Liver (tissue), 9 donors: Measurements from ENCODE around the gene CAMSAP3. TPM values are rescaled to one million over a fixed set of nuclear protein-coding genes. Genes with fewer than 3 reads are reported as not detected.

Experiments
- DNase-seq: peaks from one replicate; pipeline ENCODE4 v3.0.0-alpha.2; 2017; ENCODE audit warnings: low spot score
- H3K27ac ChIP-seq, 2 donors: one replicate each; pipeline ENCODE4 v1.7.0; 2013; ENCODE audit warnings: inconsistent platforms in 2 of 2, low read length in 2 of 2, control low read depth in 1 of 2, low read depth in 1 of 2, mild to moderate bottlenecking in 1 of 2
- H3K27me3 ChIP-seq, 4 donors: one replicate each; pipeline versions ENCODE4 v1.6.1 to v1.7.0; 2013; ENCODE audit warnings: low read length in 3 of 4, inconsistent platforms in 1 of 4, mild to moderate bottlenecking in 1 of 4, moderate library complexity in 1 of 4; ENCODE audit not compliant: control insufficient read depth in 4 of 4, insufficient read depth in 4 of 4
- H3K36me3 ChIP-seq, 4 donors: one replicate each; pipeline versions ENCODE4 v1.6.1 to v1.7.0; 2013; ENCODE audit warnings: low read length in 3 of 4, mild to moderate bottlenecking in 3 of 4, low read depth in 1 of 4, moderate library complexity in 1 of 4; ENCODE audit not compliant: control insufficient read depth in 4 of 4, insufficient read depth in 3 of 4
- H3K4me1 ChIP-seq, 4 donors: one replicate each; pipeline versions ENCODE4 v1.6.1 to v1.7.0; 2013; ENCODE audit warnings: low read length in 3 of 4, mild to moderate bottlenecking in 3 of 4, moderate library complexity in 1 of 4; ENCODE audit not compliant: control insufficient read depth in 4 of 4, insufficient read depth in 4 of 4
- H3K4me3 ChIP-seq, 3 donors: one replicate each; pipeline versions ENCODE4 v1.6.1 to v1.7.0; 2013; ENCODE audit warnings: low read length in 3 of 3, control low read depth in 1 of 3, low read depth in 1 of 3, mild to moderate bottlenecking in 1 of 3
- H3K9ac ChIP-seq, 2 donors: one replicate each; pipeline ENCODE4 v1.7.0; 2013; ENCODE audit warnings: low read length in 2 of 2, mild to moderate bottlenecking in 2 of 2, moderate library complexity in 2 of 2, control low read depth in 1 of 2, low read depth in 1 of 2
- H3K9me3 ChIP-seq, 4 donors: one replicate each; pipeline versions ENCODE4 v1.6.1 to v1.7.0; 2013; ENCODE audit warnings: low read length in 3 of 4; ENCODE audit not compliant: control insufficient read depth in 4 of 4
- EGR1 ChIP-seq, 2 donors: IDR thresholded peaks; 2 replicates each; pipeline ENCODE4 v1.6.1; 2016 to 2018; ENCODE audit warnings: antibody characterized with exemption in 2 of 2, low read depth in 2 of 2
- FOXA1 ChIP-seq: IDR thresholded peaks from 2 replicates; pipeline ENCODE4 v1.6.1; 2016; ENCODE audit warnings: antibody characterized with exemption
- FOXA2 ChIP-seq: IDR thresholded peaks from 2 replicates; pipeline ENCODE4 v1.6.1; 2016; ENCODE audit warnings: antibody characterized with exemption
- GABPA ChIP-seq, 2 donors: IDR thresholded peaks in 1 of 2; conservative IDR thresholded peaks in 1 of 2; 2 replicates each; pipeline ENCODE4 v1.6.1; 2016; ENCODE audit warnings: antibody characterized with exemption in 2 of 2, mild to moderate bottlenecking in 1 of 2, moderate library complexity in 1 of 2
- HNF4A ChIP-seq, 2 donors: conservative IDR thresholded peaks; 2 replicates each; pipeline ENCODE4 v1.6.1; 2016; ENCODE audit warnings: antibody characterized with exemption in 2 of 2, mild to moderate bottlenecking in 2 of 2
- HNF4G ChIP-seq: IDR thresholded peaks from 2 replicates; pipeline ENCODE4 v1.6.1; 2016; ENCODE audit warnings: antibody characterized with exemption
- JUND ChIP-seq, 2 donors: IDR thresholded peaks; 2 replicates each; pipeline ENCODE4 v1.6.1; 2016; ENCODE audit warnings: antibody characterized with exemption in 2 of 2
- NR2F2 ChIP-seq: IDR thresholded peaks from 2 replicates; pipeline ENCODE4 v1.6.1; 2016; ENCODE audit warnings: antibody characterized with exemption
- RAD21 ChIP-seq, 2 donors: IDR thresholded peaks; 2 replicates each; pipeline ENCODE4 v1.6.1; 2016; ENCODE audit warnings: antibody characterized with exemption in 2 of 2, mild to moderate bottlenecking in 2 of 2
- RXRA ChIP-seq, 2 donors: IDR thresholded peaks; 2 replicates each; pipeline ENCODE4 v1.6.1; 2017 to 2018; ENCODE audit warnings: antibody characterized with exemption in 2 of 2, mild to moderate bottlenecking in 1 of 2
- SP1 ChIP-seq: IDR thresholded peaks from 2 replicates; pipeline ENCODE4 v1.6.1; 2018; ENCODE audit warnings: antibody characterized with exemption, mild to moderate bottlenecking
- TAF1 ChIP-seq: conservative IDR thresholded peaks from 2 replicates; pipeline ENCODE4 v1.6.1; 2016; ENCODE audit warnings: antibody characterized with exemption, mild to moderate bottlenecking
- YY1 ChIP-seq: IDR thresholded peaks from 2 replicates; pipeline ENCODE4 v1.6.1; 2016; ENCODE audit warnings: antibody characterized with exemption, mild to moderate bottlenecking
- WGBS: extraction: QIAGEN DNeasy Blood & Tissue Kit; methylation state at CpG from one replicate; pipeline ENCODE4 v1.1.7; 2013; 5-methylcytosine and 5-hydroxymethylcytosine counted together
- polyA plus RNA-seq, 2 donors: library from polyadenylated mRNA; stranded (reverse) in 1 of 2; unstranded in 1 of 2; fragments of 200-250 nt in 1 of 2; fragments of >200 nt in 1 of 2; fragmentation: Nextera tagmentation in 1 of 2; extraction: Ambion mirVana in 1 of 2; gene quantifications; one replicate each; pipeline versions ENCODE4 v1.2.1 to v1.2.3, GENCODE V29; 2013 to 2015
- total RNA-seq, 2 donors: library from RNA; depleted of rRNA; stranded (reverse); fragments of >200 nt; gene quantifications; one replicate each; pipeline ENCODE4 v1.2.3, GENCODE V29; 2014
- TF ChIP-seq, protein P1 (sequence below): IDR thresholded peaks from 2 replicates; pipeline ENCODE4 v1.6.1; 2016; ENCODE audit warnings: antibody characterized with exemption
- TF ChIP-seq, protein P2 (sequence below): IDR thresholded peaks from 2 replicates; pipeline ENCODE4 v1.6.1; 2016; ENCODE audit warnings: antibody characterized with exemption
- TF ChIP-seq, protein P3 (sequence below): IDR thresholded peaks from 2 replicates; pipeline ENCODE4 v1.6.1; 2016; ENCODE audit warnings: antibody characterized with exemption, mild to moderate bottlenecking
- TF ChIP-seq, protein P4 (sequence below): IDR thresholded peaks from 2 replicates; pipeline ENCODE4 v1.6.1; 2016; ENCODE audit warnings: antibody characterized with exemption
- donor health status: healthy.
- donor health status: healthy.
- donor health status: healthy.
- donor health status: healthy.
- donor health status: healthy.

Gene CAMSAP3
- total and polyA plus RNA-seq, 4 donors: 4.4 to 19.1 (median 9.8) TPM

DNA sequence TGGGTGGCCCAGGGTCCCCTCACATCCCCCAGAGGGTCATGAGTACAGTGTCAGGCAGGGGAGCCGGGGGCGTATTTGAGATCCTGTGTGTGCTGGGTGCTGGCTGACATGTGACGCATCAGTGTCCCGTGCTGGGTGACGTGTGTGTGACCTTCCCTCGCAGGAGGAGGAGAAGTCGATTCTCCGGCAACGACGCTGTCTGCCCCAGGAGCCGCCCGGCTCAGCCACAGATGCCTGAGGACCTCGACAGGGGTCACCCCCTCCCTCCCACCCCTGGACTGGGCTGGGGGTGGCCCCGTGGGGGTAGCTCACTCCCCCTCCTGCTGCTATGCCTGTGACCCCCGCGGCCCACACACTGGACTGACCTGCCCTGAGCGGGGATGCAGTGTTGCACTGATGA lies 34.3 kb upstream of the CAMSAP3 start:
- no peak for TF ChIP-seq RAD21 (IDR thresholded peaks at IDR 0.05)
- no peak for TF ChIP-seq SP1
- TF ChIP-seq HNF4G: no peak
- TF ChIP-seq FOXA2: no peak
- TF ChIP-seq HNF4A (conservative IDR thresholded peaks at IDR 0.05): no peak
- TF ChIP-seq TAF1: no peak
- TF ChIP-seq, protein P1, sequence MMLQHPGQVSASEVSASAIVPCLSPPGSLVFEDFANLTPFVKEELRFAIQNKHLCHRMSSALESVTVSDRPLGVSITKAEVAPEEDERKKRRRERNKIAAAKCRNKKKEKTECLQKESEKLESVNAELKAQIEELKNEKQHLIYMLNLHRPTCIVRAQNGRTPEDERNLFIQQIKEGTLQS: no peak
- TF ChIP-seq, protein P2, sequence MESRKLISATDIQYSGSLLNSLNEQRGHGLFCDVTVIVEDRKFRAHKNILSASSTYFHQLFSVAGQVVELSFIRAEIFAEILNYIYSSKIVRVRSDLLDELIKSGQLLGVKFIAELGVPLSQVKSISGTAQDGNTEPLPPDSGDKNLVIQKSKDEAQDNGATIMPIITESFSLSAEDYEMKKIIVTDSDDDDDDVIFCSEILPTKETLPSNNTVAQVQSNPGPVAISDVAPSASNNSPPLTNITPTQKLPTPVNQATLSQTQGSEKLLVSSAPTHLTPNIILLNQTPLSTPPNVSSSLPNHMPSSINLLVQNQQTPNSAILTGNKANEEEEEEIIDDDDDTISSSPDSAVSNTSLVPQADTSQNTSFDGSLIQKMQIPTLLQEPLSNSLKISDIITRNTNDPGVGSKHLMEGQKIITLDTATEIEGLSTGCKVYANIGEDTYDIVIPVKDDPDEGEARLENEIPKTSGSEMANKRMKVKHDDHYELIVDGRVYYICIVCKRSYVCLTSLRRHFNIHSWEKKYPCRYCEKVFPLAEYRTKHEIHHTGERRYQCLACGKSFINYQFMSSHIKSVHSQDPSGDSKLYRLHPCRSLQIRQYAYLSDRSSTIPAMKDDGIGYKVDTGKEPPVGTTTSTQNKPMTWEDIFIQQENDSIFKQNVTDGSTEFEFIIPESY: no peak
- TF ChIP-seq, protein P3, sequence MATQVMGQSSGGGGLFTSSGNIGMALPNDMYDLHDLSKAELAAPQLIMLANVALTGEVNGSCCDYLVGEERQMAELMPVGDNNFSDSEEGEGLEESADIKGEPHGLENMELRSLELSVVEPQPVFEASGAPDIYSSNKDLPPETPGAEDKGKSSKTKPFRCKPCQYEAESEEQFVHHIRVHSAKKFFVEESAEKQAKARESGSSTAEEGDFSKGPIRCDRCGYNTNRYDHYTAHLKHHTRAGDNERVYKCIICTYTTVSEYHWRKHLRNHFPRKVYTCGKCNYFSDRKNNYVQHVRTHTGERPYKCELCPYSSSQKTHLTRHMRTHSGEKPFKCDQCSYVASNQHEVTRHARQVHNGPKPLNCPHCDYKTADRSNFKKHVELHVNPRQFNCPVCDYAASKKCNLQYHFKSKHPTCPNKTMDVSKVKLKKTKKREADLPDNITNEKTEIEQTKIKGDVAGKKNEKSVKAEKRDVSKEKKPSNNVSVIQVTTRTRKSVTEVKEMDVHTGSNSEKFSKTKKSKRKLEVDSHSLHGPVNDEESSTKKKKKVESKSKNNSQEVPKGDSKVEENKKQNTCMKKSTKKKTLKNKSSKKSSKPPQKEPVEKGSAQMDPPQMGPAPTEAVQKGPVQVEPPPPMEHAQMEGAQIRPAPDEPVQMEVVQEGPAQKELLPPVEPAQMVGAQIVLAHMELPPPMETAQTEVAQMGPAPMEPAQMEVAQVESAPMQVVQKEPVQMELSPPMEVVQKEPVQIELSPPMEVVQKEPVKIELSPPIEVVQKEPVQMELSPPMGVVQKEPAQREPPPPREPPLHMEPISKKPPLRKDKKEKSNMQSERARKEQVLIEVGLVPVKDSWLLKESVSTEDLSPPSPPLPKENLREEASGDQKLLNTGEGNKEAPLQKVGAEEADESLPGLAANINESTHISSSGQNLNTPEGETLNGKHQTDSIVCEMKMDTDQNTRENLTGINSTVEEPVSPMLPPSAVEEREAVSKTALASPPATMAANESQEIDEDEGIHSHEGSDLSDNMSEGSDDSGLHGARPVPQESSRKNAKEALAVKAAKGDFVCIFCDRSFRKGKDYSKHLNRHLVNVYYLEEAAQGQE: no peak
- TF ChIP-seq FOXA1: no peak
- no peak for TF ChIP-seq RXRA (IDR thresholded peaks at IDR 0.05)
- no peak for TF ChIP-seq GABPA (IDR thresholded peaks at IDR 0.05 in 1 of 2, conservative IDR thresholded peaks at IDR 0.05 in 1 of 2)
- TF ChIP-seq, protein P4, sequence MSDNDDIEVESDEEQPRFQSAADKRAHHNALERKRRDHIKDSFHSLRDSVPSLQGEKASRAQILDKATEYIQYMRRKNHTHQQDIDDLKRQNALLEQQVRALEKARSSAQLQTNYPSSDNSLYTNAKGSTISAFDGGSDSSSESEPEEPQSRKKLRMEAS: no peak
- TF ChIP-seq NR2F2: no peak
- TF ChIP-seq YY1: no peak
- no peak for TF ChIP-seq JUND (IDR thresholded peaks at IDR 0.05)
- Histone ChIP-seq H3K27me3 (no peaks in the 10 kb centered on the region), H3K36me3 (peaks cover 8 to 39% (median 26%) of the 10 kb centered on the region in 4 donors), H3K9me3 (no peaks in the 10 kb centered on the region), H3K4me3 (no peak overlapping the region), H3K27ac (no peak overlapping the region), H3K9ac (no peak overlapping the region), H3K4me1 (no peaks in the 10 kb centered on the region)
- WGBS: 95% methylated on average over 17 of the region's 17 CpGs
- DNase-seq: no peak

DNA sequence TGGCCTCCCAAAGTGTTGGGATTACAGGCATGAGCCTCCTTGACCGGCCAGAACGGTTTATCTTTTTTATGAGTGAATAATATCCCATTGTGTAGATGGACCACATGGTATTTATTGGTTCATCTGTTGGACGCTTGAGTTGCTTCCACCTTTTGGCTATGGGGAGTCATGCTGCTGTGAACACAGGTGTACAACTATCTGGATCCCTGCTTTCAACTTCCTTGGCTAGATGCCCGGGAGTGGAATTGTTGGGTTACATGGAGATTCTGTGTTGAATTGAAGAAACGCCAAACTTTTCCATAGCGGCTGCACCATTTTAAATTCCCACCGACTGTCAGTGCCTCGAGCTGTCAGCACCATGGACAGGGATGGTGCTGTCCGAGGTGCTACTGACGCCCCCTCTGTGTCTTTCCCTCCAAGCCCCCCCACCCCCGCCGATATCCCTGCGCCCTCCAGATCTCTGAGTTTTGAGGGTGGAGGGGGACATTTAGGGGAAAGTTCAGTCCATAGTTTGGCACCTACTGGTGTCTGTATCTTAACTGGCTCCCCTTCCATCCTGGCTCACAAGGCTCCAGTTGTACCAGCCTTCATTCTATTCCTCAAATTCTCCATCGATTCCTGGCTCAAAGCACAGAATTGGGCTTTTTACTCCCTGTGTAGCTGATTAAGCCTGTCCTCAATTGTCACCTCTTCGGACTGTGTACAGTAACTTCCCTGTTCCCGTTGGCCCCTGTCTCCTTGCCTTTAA lies 32.8 kb upstream of the CAMSAP3 start:
- no peak overlapping the region for H3K9ac ChIP-seq
- no peaks in the 10 kb centered on the region for H3K9me3 ChIP-seq
- H3K4me1 ChIP-seq: no peaks in the 10 kb centered on the region
- H3K36me3 ChIP-seq: peaks cover 0 to 26% (median 18%) of the 10 kb centered on the region in 4 donors
- H3K4me3 ChIP-seq: no peak overlapping the region
- no peak for DNase-seq
- H3K27ac ChIP-seq: no peak overlapping the region
- H3K27me3 ChIP-seq: no peaks in the 10 kb centered on the region
- 71% methylated on average over 16 of the region's 16 CpGs for WGBS
- TF ChIP-seq TAF1: no peak
- TF ChIP-seq EGR1 (IDR thresholded peaks at IDR 0.05; ENCODE audit: low read depth in 2 of 2): no peak
- TF ChIP-seq, protein P2: no peak
- TF ChIP-seq FOXA1: no peak
- TF ChIP-seq HNF4A (conservative IDR thresholded peaks at IDR 0.05): no peak
- TF ChIP-seq RXRA (IDR thresholded peaks at IDR 0.05): no peak
- no peak for TF ChIP-seq YY1
- TF ChIP-seq, protein P3: peak; percentile 99
- TF ChIP-seq SP1: no peak
